M059J (cell line): ENCODE results near the gene EVA1C. TPM values are rescaled to one million over a fixed set of nuclear protein-coding genes. Genes with fewer than 3 reads are reported as not detected.
"Not testable (repeated sequence)": the region's sequence is repeated elsewhere in the genome, so short reads cannot be mapped to it uniquely, and the experiment has no call there.

Experiments used
- DNase-seq: peaks from one replicate; pipeline ENCODE4 v3.0.0-alpha.2; 2012; ENCODE audit warnings: low read depth
- total RNA-seq: library from RNA; depleted of rRNA; stranded (reverse); fragments of >200 nt; shearing (Covaris generic); gene quantifications from 2 replicates; pipeline ENCODE4 v1.2.3, GENCODE V29; 2014

Gene EVA1C
- total RNA-seq, 1 experiment from 2014 or later = 10.4 TPM

DNA sequence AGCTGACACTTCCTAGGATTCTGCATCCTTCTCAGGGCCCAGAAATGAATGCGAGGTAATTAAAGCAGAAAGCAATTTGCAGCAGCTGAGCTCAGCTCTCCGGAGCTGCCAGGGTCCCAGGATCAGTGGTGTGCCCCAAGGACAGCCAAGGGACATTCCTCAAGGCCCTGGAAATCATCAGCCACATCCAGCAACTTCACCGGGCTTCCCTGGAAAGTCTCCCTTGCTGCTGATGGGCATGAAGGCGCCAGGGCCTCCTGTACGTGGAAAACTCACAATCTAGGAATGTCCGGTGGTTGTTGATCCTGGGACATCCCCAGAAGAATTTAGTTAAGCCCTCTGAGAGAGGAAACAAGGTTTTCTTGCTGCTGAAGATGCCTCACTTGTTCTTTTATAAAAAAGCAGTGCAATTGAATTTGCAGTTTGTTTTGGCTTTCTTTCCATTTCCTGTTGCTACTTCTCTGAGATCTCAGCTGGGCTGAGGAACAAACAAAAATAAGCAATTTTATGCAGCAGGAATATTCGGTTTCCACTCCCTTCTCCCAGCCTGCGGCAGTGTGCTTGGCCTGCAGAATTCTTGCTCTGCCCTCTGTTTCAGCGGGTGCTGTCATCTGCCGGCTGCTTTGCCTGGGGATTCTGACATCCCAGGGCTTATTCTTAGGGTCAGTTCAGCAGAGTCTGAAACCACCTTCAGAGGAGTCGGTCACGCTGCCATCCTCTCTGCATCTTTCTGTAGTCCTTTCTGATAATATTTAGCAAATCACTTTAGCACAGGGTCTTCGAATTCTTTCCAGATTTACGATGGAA, 86.9 kb downstream of the EVA1C start:
- peak; percentile 91 for DNase-seq

DNA sequence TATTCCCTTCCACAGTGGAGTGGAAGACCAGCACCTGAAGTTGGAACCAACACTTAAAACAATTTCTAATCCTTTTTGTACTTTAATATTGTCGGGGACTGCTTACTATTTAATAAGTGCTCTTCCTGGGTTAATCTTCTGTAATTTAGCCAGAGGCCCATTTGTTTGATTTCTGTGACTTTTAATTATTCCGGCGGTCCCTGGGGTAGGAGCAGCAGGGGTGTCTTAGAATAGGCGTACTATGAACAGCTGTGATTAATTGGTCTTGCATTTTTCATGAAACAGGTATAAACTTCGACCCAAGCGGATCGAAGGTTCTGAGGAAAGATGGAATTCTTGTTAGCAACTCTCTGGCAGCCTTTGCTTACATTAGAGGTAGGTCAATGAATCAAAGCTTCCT, 91.1 kb downstream of the EVA1C start:
- DNase-seq = not testable (repeated sequence)

DNA sequence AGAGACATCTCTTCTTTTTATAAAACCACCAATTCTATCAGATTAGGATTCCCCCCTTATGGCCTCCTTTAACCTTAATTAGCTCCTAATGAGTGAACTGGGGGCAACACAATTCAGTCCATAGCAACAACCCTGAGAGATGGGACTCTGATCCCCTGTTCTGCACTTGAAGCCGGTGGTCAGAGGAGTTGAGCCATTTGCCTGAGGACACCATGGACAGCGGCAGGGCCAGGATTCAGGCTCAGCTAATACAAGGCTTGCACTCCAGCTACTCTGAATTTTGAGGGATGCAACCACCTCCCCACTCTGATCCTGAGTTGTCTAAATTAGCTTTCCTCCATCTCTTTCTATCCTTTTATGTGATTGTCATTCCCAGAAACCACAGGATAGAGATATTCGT, 93.3 kb downstream of the EVA1C start:
- DNase-seq = not testable (repeated sequence)

DNA sequence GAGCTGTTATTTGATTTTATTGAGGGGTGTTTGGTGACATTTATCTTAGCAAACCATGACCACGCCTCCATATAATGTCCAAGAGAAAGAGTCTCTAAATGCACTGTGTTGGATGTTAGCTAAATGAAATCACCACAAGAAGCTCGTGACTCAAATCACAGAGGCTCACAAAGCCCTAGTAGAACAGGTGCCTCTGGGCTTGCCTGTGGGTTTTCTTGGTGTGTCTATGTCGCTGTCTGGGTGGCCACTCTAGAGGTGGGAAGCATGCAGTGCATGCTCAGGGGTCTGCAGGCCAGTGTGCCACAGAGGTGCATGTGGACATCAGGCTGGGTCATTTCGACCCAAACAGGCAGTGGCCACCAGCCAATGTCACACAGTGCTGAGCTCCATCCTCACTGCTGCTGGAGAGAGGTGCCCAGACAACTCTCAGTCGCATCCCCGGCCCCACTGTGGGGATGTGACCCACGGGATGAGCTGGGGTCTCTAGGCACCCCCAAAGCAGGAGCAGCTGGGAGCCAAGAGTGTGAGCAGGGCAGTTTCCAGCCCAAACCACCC, 94.0 kb downstream of the EVA1C start:
- not testable (repeated sequence) for DNase-seq

DNA sequence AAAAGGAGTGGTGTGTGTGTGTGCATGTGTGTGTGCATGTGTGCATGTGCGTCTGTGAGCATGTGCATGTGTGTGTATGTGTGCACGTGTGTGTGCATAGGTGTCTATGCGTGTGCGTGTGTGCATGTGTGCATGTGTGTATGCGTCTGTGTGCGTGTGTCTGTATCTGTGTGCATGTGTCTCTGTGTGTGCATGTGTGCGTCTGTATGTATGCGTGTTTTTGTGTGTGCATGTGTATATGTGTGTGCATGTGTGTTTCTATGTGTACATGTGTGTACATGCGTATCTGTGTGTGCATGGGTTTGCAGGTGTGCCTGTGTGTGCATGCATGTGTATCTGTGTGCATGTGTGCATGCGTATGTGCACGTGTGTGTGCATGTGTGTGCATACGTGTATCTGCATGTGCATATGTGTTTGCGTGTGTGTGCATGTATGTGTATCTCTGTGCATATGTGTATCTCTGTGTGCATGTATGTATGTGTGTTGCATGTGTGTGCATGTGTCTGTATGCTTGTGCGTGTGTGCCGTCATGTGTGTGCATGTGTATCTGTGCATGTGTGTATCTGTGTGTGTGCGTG, 94.9 kb downstream of the EVA1C start:
- DNase-seq = no peak

DNA sequence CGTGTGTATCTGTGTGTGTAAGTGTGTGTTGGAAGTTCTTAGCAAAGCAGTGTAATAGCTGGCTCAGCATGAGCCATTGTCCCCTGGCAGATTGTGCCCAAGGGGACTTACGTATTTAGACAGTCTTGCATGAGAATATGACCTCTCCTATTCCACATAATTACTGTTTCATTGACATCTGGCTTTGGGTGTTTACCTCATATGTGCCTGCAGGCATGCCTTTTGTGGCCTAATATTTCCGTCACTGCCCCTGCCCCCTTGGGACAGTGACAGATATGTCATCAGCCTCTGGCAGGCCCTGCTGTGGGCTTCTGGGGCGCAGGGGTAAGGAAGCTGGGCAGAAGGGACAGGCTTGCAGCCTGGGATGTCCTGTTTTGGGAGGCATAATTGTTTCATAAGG, 95.5 kb downstream of the EVA1C start:
- DNase-seq = peak; percentile 48

DNA sequence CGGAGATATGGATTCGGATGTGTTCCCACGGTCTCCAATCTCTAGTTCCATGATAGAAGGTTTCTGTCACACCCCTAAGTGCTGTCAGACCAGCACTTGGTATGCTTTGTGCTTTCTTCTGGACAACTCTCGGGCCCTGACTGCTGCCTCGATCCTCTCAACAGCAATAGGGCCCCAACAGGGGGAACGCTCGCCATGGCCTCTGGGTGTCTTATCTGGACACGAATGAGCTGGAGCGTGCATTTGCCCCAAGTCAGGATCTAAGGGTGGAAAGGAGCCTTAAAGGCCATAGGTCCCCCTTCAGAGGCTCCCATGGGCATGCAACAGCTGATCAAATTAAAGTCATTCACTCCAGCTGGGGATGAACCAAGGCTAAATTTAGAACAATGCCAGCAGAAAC, 96.1 kb downstream of the EVA1C start:
- DNase-seq = no peak

DNA sequence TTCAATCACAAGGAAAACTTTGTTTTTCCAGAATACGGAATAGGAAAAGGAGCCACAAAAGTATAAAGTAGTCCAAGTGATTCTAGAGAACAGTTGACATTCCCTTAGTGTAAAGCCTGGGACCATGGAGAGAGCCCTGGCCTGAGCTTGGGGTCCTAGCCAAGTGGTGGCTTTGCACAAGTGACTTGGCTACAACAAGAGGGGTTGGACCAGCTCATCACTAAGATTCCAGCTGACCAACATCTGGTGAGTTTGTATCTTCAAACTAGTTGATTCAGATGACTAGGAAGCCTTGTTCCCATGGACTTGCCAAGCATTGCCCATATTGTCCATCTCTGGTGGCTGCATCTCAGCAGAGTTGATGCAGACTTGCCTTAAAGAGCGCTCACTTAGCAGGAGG, 96.5 kb downstream of the EVA1C start:
- DNase-seq = not testable (repeated sequence)

DNA sequence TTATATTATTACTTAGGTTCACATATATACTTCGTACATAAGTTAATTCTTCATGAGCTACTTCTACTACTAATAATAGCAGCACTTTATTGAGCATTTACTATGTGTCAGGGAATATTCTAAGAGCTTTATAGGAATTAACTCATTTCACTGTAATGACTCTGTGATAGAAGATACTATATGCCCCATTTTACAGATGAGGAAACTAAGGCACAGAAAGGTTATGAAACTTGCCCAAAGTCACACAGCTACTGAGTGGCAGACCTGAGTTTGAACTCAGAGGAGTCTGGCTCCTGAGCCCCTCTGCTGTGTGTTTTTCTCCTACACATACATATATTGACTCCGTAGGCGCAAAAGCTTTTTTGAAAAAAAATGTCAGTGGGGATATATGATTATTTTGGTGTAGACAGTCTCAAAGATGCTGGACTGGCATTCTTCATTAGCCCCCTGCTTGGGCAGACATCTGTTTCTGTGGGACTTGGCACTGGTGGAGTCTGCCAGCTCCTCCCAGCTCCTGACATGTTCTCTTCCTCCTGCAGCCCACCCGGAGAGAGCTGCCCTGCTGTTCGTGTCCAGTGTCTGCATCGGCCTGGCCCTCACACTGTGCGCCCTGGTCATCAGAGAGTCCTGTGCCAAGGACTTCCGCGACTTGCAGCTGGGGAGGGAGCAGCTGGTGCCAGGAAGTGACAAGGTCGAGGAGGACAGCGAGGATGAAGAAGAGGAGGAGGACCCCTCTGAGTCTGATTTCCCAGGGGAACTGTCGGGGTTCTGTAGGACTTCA, 102.0 kb downstream of the EVA1C start:
- DNase-seq = no peak

DNA sequence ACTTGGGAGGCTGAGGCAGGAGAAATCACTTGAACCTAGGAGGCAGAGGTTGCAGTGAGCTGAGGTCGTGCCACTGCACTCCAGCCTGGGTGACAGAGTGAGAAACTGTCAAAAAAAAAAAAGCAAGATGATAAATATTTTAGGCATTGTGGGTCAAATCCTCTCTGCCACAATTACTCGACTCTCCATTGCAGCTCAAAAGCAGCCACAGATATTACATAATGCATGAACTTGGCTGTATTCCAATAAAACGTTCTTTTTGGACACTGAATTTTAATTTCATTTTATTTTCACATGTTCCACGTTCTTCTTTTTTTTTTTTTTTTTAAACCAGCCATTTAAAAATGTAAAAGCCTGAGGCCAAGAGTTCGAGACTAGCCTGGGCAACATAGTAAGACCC, 103.4 kb downstream of the EVA1C start:
- DNase-seq = peak; percentile 39

DNA sequence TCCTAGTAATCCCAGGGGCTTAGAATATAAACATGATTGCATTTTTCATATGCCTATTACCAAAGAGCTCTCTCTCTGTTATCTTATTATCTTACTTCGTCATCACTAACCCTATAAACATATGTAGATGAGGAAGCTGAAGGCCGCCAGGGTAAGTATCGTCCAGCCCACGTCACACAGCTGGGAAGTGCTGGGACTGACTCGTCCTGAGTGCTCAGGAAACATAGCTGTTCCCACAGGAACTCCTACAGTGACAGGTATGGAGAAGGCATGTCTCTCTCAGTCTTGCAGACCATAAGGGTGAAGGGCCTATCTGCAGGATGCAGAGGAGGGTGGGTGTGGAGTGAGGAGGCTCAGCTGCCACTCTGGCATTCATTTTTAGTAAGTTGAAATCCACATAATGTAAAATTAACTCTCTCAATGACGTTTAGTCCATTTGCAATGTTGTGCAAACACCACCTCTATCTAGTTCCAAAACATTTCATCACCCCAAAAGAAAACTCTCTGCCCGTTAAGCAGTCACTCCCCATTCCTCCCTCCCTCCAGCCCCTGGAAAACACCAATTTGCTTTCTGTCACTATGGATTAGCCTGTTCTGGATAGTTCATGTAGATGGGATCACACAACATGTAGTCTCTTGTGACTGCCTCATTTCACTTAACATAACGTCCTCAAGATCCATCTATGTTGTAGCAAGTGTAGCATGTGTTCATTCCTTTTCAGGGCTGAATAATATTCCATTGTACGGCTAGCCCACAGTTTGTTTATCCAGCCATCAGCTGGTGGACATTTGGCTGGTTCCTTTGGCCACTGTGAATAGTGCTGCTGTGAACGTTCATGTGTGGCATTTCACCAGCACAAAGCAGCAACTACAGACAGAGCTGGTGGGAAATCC, 104.5 kb downstream of the EVA1C start:
- DNase-seq = peak; percentile 72

DNA sequence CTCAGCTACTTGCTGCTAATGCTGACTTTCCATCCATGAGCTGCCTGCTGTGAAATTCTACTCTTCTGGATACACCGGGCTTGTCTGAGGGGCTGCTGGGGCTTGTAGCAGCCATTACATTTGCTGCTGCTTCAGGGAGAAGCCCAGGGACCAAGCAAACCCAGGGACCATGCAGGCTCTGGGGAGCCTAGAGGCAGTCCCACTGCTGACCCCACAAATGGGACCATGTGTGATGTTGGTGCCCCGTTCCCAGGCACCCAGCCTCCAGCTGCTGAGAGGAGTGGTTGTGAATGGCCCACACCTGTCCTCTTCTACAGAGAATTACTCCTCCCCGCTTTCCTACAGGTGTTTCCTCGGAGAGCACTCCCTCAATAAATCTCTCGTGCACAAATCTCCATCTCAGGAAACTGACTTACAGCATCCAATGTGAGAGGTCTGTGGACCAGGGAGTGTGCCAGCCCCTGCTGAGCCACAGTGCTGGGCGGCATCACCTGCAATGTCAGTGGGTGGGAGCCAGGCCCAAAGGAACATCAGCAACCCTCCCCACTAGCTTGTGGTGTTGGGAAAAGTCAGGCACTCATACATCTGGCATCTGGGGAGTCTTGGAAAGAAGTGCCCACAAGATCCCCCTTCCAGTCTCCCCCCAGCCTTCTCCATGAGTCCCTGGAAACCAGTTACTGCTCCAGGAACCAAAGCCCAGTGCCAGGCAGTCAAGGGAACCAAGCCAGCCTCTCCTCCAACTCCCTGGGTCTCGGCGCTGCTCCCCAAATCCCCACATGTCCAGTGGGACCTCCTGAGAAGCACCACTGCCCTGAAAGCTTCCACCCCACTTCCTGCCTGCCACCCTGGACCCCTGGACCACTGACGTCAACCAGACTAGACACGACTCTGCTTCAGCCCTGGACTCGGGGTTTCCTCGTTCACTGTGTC, 107.7 kb downstream of the EVA1C start:
- peak; percentile 27 for DNase-seq

DNA sequence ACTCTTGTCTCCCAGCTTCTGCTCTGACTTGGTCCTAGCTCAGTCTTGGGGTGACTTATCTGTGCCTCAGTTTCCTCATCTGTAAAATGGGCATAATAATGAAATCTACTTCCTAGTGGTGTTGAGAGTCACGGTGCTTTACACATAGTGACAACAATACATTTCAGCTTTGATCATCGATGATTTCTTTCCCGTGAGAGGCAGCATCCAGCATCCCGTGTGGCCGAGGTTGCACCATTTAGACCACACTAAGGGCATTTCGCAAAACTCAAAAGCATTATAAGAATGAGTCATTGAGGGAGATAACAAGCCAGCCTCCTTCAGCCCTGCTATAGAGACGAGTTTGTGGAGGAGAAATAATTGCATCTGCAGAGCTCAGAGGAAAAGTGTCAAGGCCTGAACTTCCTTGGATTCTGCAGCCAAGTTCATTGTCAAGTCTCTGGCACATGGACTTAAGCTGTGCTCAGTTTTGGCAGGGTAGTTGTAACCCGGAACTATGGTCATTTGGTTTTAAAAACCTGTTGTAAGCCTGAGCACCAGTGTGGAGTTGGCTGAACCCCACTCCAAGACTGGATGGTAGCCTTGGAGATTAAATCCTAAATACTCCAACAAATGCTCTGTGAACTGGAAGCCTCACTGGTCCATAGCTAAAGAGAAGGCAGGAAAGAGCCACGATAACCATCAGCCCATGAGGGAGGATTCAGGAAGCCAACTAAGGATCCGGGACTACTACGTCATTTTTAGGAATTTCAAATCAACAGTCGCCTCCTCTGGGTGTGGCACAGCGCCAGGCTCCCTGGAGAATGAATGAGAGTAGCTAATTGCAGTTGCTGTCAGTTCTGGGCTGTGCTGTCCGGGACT, 108.6 kb downstream of the EVA1C start:
- peak; percentile 99 for DNase-seq

DNA sequence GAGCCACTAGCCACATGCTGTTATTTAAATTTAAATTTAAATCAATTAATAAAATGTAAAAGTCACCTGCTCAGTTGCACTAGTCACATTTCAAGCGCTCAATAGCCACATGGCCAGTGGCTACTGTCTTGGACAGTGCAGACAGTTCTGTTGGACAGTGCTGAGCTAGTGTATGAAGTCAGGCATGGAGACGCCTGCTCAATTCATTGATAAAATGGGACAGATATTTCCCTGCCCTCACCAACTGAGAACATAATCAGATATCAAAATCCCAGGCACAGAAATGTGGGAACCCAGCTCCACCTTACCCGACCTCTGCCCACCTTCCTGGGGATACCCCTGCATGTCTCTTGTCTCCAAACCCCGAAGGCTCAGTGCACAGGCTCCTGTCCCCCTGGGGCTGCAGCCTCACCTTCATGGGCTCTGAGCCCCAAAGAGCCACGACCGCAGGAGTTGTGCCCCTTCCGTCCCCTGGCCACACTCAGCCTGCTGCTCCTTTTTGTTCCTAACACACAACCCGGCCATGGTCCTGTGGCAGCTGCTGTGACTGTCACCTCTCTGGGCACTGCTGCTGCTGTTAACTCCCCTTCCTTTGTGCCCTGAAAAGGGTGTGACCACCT, 109.3 kb downstream of the EVA1C start:
- DNase-seq = no peak

DNA sequence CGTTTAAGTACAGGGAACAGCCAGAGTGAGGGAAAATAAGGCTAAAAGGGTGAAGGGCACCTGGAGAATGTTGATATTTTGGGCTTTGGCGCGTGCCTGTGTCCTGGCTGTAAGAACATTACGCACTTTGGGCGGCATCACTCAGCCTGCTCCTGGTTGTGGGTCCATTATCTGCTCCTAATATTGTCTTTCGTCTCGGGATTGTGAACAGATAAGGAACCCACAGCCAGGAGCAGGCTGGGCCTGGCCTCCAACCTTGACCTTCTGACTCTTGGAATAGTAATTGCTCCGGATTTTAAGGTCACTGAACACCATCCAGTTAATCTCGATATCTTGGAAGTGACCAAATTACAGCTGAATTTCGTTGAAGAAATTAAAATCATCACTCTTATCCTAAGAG, 111.0 kb downstream of the EVA1C start:
- DNase-seq = no peak

DNA sequence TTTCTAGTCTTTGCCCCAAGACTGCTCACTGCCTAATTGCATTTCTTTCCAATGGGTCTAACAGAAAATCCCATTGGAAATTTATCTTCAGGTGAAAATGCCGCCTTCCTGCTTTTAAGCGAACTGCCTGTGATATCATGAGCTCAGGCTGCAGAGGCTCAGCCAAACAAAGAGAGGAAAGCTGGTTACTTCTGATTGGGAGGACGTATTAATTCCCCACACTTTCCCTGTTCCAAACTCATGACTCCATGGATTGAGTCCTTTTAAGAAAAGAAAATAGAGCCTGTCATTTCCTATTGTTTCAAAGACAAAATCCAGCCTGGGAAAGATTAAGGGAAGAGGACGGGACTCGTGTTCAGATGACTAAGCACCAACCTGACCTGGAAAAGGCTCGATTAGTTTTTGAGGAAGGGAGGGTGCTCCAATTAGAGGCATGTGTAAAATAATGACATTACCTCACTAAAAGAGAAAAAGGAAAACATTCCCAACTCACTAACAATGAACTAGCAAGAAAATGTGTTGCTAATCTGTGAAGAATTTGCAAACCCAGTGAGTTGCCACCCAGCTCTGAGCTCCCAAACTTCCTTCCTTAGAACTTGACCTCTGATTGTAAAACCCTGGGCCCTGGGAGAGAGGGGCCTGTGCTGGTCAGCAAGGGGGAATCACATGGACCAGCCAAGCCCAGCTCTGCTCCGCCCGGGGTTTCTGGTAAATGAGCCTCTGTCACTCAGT, 111.6 kb downstream of the EVA1C start:
- peak; percentile 93 for DNase-seq

DNA sequence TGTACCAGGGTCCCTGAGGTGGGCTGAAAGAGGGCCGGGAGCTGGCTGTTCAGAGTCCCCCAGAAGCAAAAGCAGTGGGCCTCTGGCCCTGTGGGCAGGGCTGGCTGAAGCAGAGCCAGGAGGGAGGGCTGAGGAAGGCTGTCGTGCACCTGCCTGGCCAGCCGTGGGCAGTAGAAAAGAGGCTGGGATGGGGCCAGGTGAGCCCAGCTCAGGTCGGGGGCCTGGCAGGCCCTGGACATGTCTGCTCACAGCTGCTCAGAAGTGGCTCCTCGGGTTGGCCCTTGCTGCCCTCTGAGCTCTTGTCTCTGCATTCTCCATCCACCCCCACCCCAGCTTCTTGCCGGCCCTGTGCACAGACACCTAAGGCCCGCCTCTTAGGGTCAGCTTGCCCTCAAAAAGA, 112.8 kb downstream of the EVA1C start:
- no peak for DNase-seq

DNA sequence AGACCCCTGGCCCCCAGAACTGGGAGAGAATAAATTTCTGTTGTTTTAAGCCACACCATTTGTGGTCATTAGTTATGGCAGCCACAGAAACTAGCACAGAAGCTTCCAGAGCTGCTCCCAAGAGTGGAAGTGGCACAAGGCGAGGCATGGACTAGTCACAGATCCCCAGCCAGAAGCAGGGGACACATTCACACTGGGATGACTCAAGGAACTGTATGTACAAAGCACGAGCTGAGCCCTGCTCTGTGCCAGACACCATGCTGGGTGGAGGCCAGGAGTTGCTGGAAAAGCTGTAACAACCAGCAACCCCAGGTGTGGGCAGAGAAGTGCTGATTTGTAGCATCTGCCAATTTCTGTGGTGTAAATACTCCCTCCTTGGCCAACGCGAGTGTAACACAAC, 117.2 kb downstream of the EVA1C start:
- DNase-seq = no peak
